ENCODE data around the gene DYNC1LI2.

Gene DYNC1LI2

DNA sequence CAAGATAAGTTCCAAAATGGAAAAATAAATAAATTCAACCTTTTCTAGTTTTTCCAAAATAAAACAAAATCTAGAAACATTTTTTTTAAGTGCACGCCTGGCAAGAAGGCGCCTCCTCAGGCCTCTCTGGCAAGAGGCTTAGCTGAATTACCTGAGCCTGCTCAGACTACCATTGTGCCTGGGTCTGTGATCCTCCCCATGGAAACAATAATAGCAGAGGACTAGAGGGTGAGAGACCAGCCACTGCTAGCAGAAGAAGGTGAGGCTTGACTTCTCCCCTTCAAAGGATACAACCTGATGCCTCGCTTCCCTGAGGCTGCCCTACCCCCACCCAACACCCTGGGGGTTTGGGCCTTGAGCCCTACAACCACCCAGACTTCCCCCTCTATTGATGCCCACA lies 35.1 kb upstream of the DYNC1LI2 start:
- DNase-seq = no peak
- no peaks in the 10 kb centered on the region for H3K27me3 ChIP-seq
- TF ChIP-seq, protein P1, sequence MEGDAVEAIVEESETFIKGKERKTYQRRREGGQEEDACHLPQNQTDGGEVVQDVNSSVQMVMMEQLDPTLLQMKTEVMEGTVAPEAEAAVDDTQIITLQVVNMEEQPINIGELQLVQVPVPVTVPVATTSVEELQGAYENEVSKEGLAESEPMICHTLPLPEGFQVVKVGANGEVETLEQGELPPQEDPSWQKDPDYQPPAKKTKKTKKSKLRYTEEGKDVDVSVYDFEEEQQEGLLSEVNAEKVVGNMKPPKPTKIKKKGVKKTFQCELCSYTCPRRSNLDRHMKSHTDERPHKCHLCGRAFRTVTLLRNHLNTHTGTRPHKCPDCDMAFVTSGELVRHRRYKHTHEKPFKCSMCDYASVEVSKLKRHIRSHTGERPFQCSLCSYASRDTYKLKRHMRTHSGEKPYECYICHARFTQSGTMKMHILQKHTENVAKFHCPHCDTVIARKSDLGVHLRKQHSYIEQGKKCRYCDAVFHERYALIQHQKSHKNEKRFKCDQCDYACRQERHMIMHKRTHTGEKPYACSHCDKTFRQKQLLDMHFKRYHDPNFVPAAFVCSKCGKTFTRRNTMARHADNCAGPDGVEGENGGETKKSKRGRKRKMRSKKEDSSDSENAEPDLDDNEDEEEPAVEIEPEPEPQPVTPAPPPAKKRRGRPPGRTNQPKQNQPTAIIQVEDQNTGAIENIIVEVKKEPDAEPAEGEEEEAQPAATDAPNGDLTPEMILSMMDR (IDR thresholded peaks at IDR 0.05) = no peak
- H3K4me3 ChIP-seq = no peak overlapping the region
- no peak overlapping the region for H3K27ac ChIP-seq
- intact Hi-C loops (cut with DNase I; ENCODE audit: low total_unique reads) = no loop called here
- no peaks in the 10 kb centered on the region for H3K4me1 ChIP-seq
- H3K36me3 ChIP-seq = no peaks in the 10 kb centered on the region
- no peaks in the 10 kb centered on the region for H3K9me3 ChIP-seq

DNA sequence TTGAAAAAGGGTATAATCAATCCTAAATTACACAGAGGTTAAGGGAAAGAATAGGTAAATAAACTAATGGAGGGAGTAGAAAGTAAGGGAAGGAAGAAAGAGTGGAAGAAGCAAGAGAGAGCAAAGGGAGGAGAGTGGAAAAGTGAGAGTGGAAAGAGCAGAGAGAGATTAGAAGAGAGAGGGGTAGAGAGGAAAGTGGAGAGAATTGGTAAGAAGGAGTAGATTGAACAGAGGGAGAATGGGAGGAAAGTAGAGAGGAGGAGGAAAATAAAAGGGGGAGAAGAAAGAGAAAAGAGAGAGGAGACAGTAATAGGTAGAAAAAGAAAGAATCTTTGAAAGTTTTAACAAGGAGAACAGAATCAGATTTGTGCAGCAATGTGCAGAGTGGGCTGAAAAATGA lies 25.0 kb upstream of the DYNC1LI2 start:
- no peak for DNase-seq
- H3K4me1 ChIP-seq = no peaks in the 10 kb centered on the region
- H3K27me3 ChIP-seq = no peaks in the 10 kb centered on the region
- TF ChIP-seq, protein P1 (IDR thresholded peaks at IDR 0.05) = no peak
- H3K4me3 ChIP-seq = no peak overlapping the region
- H3K27ac ChIP-seq = no peak overlapping the region
- no peaks in the 10 kb centered on the region for H3K36me3 ChIP-seq
- intact Hi-C loops (cut with DNase I; ENCODE audit: low total_unique reads) = no loop called here
- no peaks in the 10 kb centered on the region for H3K9me3 ChIP-seq

DNA sequence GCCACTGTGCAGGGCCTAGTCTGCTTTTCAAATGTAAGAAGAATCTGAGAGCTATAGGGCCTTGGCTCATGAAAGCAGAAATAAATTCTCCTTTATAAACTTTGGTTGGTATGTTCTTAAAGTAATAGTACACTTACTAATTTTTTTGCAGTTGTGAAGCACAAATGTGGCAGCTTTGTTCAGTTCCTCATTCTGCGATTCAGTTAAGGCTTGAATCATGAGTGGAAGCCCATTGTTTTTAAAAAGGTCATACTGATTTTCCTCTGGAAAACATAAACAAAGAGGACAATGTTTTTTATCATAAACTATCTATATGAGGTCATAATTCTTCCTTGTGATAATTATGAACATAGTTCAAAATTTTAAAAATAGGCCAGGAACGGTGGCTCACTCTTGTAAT lies 23.6 kb upstream of the DYNC1LI2 start:
- Histone ChIP-seq H3K4me1 (no peaks in the 10 kb centered on the region), H3K9me3 (no peaks in the 10 kb centered on the region), H3K4me3 (no peak overlapping the region), H3K27me3 (no peaks in the 10 kb centered on the region), H3K36me3 (no peaks in the 10 kb centered on the region), H3K27ac (no peak overlapping the region)
- TF ChIP-seq, protein P1 (IDR thresholded peaks at IDR 0.05) = no peak
- DNase-seq = no peak
- intact Hi-C loops (cut with DNase I; ENCODE audit: low total_unique reads) = loop anchor here (5.0 kb wide), 1 partner anchor 652 kb away; no protein-coding TSS in a partner anchor

DNA sequence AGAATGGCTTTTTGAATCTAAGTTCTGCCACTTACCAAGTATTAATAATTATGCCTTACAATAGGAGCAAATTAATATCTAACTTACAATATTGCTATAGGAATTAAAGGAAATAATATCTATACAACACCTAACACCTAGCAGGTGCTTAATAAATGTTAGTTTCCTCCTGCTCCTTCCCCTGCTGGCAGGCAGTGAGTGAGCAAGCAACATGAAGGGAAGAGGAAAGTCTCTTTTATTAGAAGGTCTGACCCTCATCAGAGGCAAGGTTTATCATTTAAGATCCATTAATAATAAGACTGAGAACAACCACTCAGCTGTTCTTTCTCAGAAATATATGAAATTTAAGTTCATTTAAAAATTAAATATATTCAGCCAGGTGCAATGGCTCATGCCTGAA lies 6.7 kb upstream of the DYNC1LI2 start:
- no peaks in the 10 kb centered on the region for H3K27me3 ChIP-seq
- no peak overlapping the region for H3K4me3 ChIP-seq
- H3K4me1 ChIP-seq = no peaks in the 10 kb centered on the region
- no peak for DNase-seq
- TF ChIP-seq, protein P1 (IDR thresholded peaks at IDR 0.05) = no peak
- no peak overlapping the region for H3K27ac ChIP-seq
- H3K9me3 ChIP-seq = no peaks in the 10 kb centered on the region
- H3K36me3 ChIP-seq = no peaks in the 10 kb centered on the region
- intact Hi-C loops (cut with DNase I; ENCODE audit: low total_unique reads) = no loop called here

DNA sequence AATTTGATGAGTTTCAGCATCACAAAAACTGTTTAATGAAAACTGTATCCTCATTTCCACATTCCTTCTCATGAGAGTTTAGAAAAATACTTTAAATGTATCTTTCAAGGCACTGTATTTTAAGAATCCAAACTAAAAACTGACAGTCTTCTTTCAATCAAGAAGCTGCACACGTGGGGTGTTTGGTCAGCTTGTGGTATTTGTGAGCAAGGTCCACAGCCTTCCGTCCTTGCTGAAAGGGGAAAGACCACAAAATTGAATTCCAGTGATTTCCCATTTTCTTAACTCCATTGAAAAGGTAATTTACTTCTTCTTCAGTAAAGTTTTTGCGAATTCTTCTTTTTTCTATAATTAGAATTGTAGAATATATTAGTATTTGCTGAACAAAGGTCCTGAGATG lies 3.4 kb upstream of the DYNC1LI2 start:
- intact Hi-C loops (cut with DNase I; ENCODE audit: low total_unique reads) = loop anchor here (5.0 kb wide), 1 partner anchor 148 kb away; no protein-coding TSS in a partner anchor

More for the DNA sequence above, 3.4 kb upstream of the DYNC1LI2 start:
- Histone ChIP-seq H3K4me1 (peaks cover 0 to 19% (median 11%) of the 10 kb centered on the region in 4 donors), H3K36me3 (no peaks in the 10 kb centered on the region), H3K4me3 (no peak overlapping the region), H3K9me3 (no peaks in the 10 kb centered on the region), H3K27me3 (no peaks in the 10 kb centered on the region), H3K27ac (no peak overlapping the region)
- TF ChIP-seq, protein P1 (IDR thresholded peaks at IDR 0.05) = no peak
- no peak for DNase-seq

All from tibial artery (tissue), 4 donors.